G401.6 (cell line): Measurements from ENCODE around the gene ADCY6.
A peak's percentile ranks its signal among the peaks of the same experiment; 100 is the strongest.
"Not testable (repeated sequence)": the region's sequence is repeated elsewhere in the genome, so short reads cannot be mapped to it uniquely, and the experiment has no call there.

Experiments
- FAIRE-seq: peaks from 2 replicates; lab custom pipeline; 2012; peaks lifted over from hg19 to GRCh38; lab: Jason Lieb, UNC

ADCY6 gene

GRCh38 chr12:48750215-48750614 is 38.7 kb downstream of the ADCY6 start:
- FAIRE-seq, result no peak

GRCh38 chr12:48744251-48745008 is 44.5 kb downstream of the ADCY6 start:
- FAIRE-seq, result no peak

DNA sequence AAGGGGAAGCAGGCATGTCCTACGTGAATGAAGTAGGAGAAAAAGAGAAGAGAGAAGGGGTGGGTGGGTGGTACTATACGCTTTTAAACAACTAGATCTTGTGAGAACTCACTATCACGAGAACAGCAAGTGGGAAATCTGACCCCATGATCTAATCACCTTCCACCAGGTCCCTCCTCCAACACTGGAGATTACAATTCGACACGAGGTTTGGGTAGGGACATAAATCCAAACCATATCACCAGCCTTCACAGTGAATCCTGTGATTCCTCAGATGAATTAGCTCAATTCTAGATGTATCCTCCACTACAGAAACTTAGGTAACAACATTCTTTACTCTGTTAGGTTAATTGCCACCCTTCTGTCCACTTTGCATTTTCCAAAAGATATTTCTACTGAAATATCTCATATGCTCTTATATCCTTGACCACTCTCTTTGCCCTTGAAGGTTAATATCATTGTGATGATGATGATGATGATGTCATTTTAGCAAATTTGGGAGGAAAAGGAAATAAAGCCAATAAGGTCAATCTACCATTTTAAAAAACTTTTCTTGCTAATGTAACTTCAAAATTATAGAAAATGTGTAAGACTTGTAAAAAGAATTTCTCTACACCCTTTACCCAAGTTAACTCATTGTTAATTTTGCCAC is 49.1 kb downstream of the ADCY6 start:
- FAIRE-seq, result no peak

DNA sequence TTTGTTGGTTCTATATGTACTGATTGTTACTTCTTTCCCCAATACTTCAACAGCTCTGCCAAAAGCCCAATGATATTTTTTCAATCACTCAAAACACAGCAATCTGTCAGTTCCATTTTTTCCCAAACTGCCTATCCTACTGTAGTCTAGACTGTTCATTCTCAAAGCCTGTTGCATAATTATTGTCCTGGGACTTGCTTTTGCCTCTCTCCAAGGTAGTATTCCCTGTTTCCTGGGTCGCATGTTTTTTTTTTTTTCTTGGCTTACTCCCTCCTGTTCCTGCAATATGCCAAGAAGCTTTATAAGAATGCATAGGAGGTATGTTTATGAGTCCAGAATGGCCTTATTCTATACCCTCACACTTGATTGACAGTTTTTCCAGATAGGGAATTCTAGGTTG is 52.4 kb downstream of the ADCY6 start:
- no peak for FAIRE-seq

DNA sequence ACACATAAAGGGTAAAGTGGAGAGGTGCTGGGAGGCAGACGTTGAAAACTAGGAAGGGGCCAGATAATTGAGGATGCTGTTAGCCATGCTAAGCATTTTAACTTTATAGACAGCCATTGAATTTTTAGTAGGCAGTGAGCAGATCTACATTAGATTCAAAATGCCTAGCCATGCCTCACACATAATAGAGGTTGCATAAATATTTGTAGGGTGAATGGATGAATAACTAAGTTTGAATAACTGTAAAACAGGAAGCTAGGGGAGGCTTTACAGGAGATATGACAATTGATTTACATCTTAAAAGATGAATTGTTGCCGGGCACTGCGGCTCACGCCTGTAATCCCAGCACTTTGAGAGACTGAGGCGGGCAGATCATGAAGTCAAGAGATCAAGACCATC is 60.1 kb downstream of the ADCY6 start:
- no peak for FAIRE-seq

DNA sequence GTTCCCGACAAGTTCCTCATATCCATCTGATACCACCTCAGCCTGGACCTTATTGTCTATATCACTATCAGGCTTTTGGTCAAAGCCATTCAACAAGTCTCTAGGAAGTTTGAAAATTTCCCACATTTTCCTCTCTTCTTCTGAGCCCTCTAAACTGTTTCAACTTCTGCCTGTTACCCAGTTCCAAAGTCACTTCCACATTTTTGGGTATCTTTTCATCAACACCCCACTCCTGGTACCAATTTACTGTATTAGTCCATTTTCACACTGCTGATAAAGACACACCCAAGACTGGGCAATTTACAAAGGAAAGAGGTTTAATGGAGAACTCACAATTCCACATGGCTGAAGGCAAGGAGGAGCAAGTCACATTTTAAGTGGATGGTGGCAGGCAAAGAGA is 68.2 kb downstream of the ADCY6 start:
- not testable (repeated sequence) for FAIRE-seq

DNA sequence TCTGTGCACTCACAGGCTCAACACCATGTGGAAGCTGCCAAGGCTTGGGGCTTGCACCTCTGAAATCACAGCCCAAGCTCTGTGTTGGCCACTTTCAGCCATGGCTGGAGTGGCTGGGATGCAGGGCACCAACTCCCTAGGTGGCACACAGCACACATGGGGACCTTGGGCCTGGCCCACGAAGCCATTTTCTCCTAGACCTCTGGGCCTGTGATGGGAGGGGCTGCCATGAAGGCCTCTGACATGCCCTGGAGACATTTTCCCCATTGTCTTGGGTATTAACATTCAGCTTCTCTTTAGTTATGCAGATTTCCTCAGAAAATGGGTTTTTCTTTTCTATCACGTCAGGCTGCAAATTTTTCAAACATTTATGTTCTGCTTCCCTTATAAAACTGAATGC is 68.7 kb downstream of the ADCY6 start:
- not testable (repeated sequence) for FAIRE-seq

DNA sequence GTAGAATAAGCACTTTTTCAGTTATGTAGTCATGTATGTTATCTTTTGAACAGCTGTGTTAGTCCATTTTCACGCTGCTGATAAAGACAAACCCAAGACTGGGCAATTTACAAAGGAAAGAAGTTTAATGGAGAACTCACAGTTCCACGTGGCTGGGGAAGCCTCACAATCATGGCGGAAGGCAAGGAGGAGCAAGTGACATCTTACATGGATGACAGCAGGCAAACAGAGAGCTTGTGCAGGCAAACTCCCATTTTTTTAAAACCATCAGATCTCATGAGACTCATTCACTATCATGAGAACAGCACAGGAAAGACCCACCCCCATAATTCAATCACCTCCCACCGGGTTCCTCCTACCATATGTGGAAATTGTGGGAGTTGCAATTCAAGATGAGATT is 69.9 kb downstream of the ADCY6 start:
- FAIRE-seq, result not testable (repeated sequence)

DNA sequence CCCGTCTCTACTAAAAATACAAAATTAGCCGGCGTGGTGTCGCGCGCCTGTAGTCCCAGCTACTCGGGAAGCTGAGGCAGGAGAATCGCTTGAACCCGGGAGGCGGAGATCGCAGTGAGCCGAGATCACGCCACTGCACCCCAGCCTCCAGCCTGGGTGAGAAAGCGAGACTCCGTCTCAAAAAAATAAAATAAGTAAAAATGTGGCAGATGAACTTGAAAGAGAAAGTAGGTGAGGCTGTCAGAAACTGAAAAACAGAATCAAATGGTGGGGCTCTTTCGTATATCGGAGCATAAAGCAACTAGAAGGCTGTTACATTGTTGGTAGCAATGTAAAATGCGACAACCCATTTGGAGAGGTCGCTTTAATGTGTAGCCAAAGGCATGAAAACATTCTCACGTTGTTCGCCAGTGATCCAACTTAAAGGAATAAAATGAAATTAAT is 71.6 kb downstream of the ADCY6 start:
- no peak for FAIRE-seq

DNA sequence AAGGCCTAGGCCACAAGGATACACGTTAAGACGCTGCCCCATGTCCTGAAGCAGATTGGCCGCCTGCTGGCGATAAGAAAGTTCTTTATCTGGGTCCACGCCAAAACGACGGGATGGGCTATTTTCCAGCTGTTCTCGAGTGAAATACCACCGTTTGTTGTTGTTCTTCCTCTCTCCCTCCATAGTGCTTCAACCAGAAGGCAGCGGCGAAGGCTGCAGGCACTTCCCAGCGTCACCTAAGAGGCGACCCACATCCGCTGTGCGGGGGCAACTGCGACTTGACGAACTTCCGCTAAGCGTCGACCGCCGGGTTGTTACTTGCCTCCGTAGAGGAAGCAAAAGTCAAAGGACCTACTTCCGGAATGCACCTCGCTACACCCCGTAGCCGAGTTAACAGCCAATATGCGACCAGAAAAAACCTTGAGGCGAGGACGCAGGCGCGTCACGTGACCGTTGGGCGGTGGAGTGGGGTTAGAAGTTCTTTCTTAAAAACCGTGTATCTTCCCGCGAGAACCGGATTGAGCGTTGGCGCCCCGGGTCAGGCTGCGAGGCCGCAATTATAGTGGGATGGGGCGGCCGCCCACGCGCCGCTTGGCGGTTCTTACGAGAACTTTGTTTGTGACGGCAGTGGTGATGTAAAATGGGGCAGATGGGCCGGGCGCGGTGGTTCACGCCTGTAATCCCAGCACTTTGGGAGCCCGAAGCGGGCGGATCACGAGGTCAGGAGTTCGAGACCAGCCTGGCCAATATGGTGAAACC is 72.2 kb downstream of the ADCY6 start, which contains the start of gene CCNT1:
TSS of gene CCNT1 (minus strand) at position 215 of the 759 bp plus-strand sequence. CDS start at position 183, 32 bp downstream.
- peak; percentile 98 for FAIRE-seq
